ENCODE data around the gene TTLL7. TPM values are rescaled to one million over a fixed set of nuclear protein-coding genes. Genes with fewer than 3 reads are reported as not detected.

TTLL7 gene
- total and polyA plus RNA-seq, 9 of the 15 experiments (the other 6 are each of a cell fraction or from before 2014, with no cell fraction given) = 0.63 to 2.6 (median 1.7) TPM

DNA sequence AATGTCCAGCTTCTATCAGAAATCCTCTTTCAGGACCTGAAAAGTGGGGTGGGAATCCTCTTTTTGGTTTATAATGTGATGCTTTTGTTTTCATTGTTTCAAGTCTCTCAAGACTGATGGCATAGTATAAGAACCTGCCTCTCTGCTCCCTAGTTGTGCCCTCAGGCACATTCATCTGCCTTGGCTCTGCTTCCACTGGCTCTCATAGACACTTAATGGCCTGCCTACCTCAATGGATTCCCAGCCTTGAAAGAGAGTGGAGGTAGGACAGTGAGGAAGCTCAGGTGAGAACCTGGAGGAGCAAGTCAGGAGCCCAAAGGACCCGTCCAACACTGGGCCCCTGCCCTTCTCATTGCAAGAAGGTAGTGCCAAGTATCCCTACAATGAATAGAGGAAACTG is 4.8 kb downstream of the TTLL7 start:
- peaks cover 3 to 7% of the 10 kb centered on the region in 2 experiments; a peak in 1 of 5 replicates for H3K4me1 ChIP-seq (replicated peaks in 1 of 2; ENCODE audit: control insufficient read depth in 2 of 2, insufficient read depth in 2 of 2, low read length in 2 of 2)
- FAIRE-seq (no peak), ATAC-seq (no peak), DNase-seq (ENCODE audit: extremely low read depth in 1 of 4, low spot score in 3 of 4) (no peak)
- ChIA-PET POLR2A (no interaction called here), CTCF (ENCODE audit: low intra/inter-chr PET ratio) (no interaction called here)
- H3K9ac ChIP-seq (ENCODE audit: insufficient read depth in 1 of 2, low read depth in 2 of 2, low read length in 2 of 2) = no peak overlapping the region
- H3K27me3 ChIP-seq (ENCODE audit: control insufficient read depth in 2 of 2, insufficient read depth in 2 of 2, low read length in 2 of 2) = no peaks in the 10 kb centered on the region
- no peak overlapping the region for H2AFZ ChIP-seq (ENCODE audit: low read depth, low read length)
- no peaks in the 10 kb centered on the region for H3K79me2 ChIP-seq (ENCODE audit: control insufficient read depth, insufficient read depth, low read length)
- intact Hi-C loops (cut with micrococcal nuclease) = no loop called here
- no peak overlapping the region for H3K4me3 ChIP-seq
- TF ChIP-seq PCBP2 (IDR thresholded peaks at IDR 0.05; ENCODE audit: low read depth, low read length, poor library complexity, severe bottlenecking) (no peak), FOXK1 (CRISPR knock-in tag; IDR thresholded peaks at IDR 0.05; ENCODE audit: borderline replicate concordance) (no peak), SREBF2 (CRISPR knock-in tag; IDR thresholded peaks at IDR 0.05) (no peak), NR1H2 (CRISPR knock-in tag; IDR thresholded peaks at IDR 0.05) (no peak), TCF7L2 (IDR thresholded peaks at IDR 0.05; ENCODE audit: low read depth, low read length) (no peak), ZC3H11A (IDR thresholded peaks at IDR 0.05; ENCODE audit: low read depth, low read length) (no peak), MAFG (tag; conservative IDR thresholded peaks at IDR 0.05) (no peak)
- TF ChIP-seq, protein P1, sequence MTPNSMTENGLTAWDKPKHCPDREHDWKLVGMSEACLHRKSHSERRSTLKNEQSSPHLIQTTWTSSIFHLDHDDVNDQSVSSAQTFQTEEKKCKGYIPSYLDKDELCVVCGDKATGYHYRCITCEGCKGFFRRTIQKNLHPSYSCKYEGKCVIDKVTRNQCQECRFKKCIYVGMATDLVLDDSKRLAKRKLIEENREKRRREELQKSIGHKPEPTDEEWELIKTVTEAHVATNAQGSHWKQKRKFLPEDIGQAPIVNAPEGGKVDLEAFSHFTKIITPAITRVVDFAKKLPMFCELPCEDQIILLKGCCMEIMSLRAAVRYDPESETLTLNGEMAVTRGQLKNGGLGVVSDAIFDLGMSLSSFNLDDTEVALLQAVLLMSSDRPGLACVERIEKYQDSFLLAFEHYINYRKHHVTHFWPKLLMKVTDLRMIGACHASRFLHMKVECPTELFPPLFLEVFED (CRISPR knock-in tag; conservative IDR thresholded peaks at IDR 0.05) = no peak
- TF ChIP-seq, protein P2, sequence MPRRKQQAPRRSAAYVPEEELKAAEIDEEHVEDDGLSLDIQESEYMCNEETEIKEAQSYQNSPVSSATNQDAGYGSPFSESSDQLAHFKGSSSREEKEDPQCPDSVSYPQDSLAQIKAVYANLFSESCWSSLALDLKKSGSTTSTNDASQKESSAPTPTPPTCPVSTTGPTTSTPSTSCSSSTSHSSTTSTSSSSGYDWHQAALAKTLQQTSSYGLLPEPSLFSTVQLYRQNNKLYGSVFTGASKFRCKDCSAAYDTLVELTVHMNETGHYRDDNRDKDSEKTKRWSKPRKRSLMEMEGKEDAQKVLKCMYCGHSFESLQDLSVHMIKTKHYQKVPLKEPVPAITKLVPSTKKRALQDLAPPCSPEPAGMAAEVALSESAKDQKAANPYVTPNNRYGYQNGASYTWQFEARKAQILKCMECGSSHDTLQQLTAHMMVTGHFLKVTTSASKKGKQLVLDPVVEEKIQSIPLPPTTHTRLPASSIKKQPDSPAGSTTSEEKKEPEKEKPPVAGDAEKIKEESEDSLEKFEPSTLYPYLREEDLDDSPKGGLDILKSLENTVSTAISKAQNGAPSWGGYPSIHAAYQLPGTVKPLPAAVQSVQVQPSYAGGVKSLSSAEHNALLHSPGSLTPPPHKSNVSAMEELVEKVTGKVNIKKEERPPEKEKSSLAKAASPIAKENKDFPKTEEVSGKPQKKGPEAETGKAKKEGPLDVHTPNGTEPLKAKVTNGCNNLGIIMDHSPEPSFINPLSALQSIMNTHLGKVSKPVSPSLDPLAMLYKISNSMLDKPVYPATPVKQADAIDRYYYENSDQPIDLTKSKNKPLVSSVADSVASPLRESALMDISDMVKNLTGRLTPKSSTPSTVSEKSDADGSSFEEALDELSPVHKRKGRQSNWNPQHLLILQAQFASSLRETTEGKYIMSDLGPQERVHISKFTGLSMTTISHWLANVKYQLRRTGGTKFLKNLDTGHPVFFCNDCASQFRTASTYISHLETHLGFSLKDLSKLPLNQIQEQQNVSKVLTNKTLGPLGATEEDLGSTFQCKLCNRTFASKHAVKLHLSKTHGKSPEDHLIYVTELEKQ (CRISPR knock-in tag; IDR thresholded peaks at IDR 0.05) = no peak
- TF ChIP-seq, protein P3, sequence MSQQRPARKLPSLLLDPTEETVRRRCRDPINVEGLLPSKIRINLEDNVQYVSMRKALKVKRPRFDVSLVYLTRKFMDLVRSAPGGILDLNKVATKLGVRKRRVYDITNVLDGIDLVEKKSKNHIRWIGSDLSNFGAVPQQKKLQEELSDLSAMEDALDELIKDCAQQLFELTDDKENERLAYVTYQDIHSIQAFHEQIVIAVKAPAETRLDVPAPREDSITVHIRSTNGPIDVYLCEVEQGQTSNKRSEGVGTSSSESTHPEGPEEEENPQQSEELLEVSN (IDR thresholded peaks at IDR 0.05; ENCODE audit: borderline replicate concordance in 1 of 2, extremely low read depth in 1 of 2, insufficient read depth in 1 of 2, insufficient read length in 1 of 2, low read depth in 1 of 2, low read length in 1 of 2, poor library complexity in 1 of 2, severe bottlenecking in 1 of 2) = no peak
- no peaks in the 10 kb centered on the region for H3K9me1 ChIP-seq (ENCODE audit: control insufficient read depth, insufficient read depth, low read length)
- no TSS peak for BruUV-seq (replicated peaks)
- no peaks in the 10 kb centered on the region for H3K9me3 ChIP-seq (replicated peaks; ENCODE audit: control insufficient read depth, insufficient read depth, low read depth, low read length)
- no peak overlapping the region for H3K27ac ChIP-seq (ENCODE audit: extremely low read depth, low read depth, low read length)
- 0% methylated on average over 1 of the region's 1 CpG for WGBS (ENCODE audit: insufficient coverage, low coverage, missing lambda C conversion rate)
- in situ Hi-C loops (cut with MboI) = no loop called here
- H3K36me3 ChIP-seq (ENCODE audit: control insufficient read depth, insufficient read depth, low read length) = no peaks in the 10 kb centered on the region
- no peaks in the 10 kb centered on the region for H4K20me1 ChIP-seq (replicated peaks; ENCODE audit: control insufficient read depth, insufficient read depth, low read length)
- H3K4me2 ChIP-seq (ENCODE audit: insufficient read depth, low read length) = no peak overlapping the region
